ENCODE measurements around the gene C2CD3.

C2CD3 gene

GRCh38 chr11:74015919-74016684 is 154.7 kb downstream of the C2CD3 start:
- DNase-seq: no peak

GRCh38 chr11:74014880-74015279 is 155.9 kb downstream of the C2CD3 start:
- no peak for DNase-seq

GRCh38 chr11:74013141-74013540 is 157.7 kb downstream of the C2CD3 start:
- DNase-seq: no peak

GRCh38 chr11:74012074-74012809 is 158.6 kb downstream of the C2CD3 start:
- DNase-seq: no peak

GRCh38 chr11:74011360-74012073 is 159.3 kb downstream of the C2CD3 start:
- DNase-seq: peak; percentile 88

GRCh38 chr11:74010306-74011300 is 160.2 kb downstream of the C2CD3 start:
- no peak for DNase-seq

GRCh38 chr11:74009675-74010305 is 161.0 kb downstream of the C2CD3 start:
- no peak for DNase-seq

GRCh38 chr11:74009230-74009547 is 161.6 kb downstream of the C2CD3 start:
- no peak for DNase-seq

- no peak for DNase-seq
These were observed 162.2 kb downstream of the C2CD3 start, which contains the start of gene UCP3 for GRCh38 chr11:74008373-74009229. Gene UCP3 (minus strand): TSS chr11:74009085. CDS start chr11:74007042, 2,043 bp downstream.

- DNase-seq: no peak
These were observed 163.0 kb downstream of the C2CD3 start for GRCh38 chr11:74007691-74008372.

GRCh38 chr11:74006743-74007304 is 164.0 kb downstream of the C2CD3 start:
- no peak for DNase-seq

- DNase-seq: no peak
These were observed 164.9 kb downstream of the C2CD3 start for GRCh38 chr11:74005721-74006517.

- DNase-seq: peak; percentile 89
These were observed 165.8 kb downstream of the C2CD3 start for GRCh38 chr11:74004759-74005615.

- DNase-seq: no peak
These were observed 166.6 kb downstream of the C2CD3 start for GRCh38 chr11:74004046-74004695.

GRCh38 chr11:74002832-74003231 is 168.0 kb downstream of the C2CD3 start:
- no peak for DNase-seq

GRCh38 chr11:74001822-74002286 is 168.9 kb downstream of the C2CD3 start:
- DNase-seq: no peak
